Calu3 (cell line): Measurements from ENCODE around the gene XPO6. TPM values are rescaled to one million over a fixed set of nuclear protein-coding genes. Genes with fewer than 3 reads are reported as not detected.

Experiments used
- BruUV-seq: library from RNA; stranded (reverse); fragments of 400-500 nt; replicated peaks from 2 replicates; lab custom pipeline; 2021; lab: Mats Ljungman, UMichigan
- CTCF ChIA-PET: fragments of 300-600 bp; sonication (Branson Sonifier 250); formaldehyde crosslinking; loops from one replicate; lab custom pipeline; 2022; ENCODE audit warnings: antibody characterized with exemption; lab: Charles Lee
- DNase-seq: peaks from one replicate; pipeline ENCODE4 v3.0.0; 2022
- H3K27ac Mint-ChIP-seq: one replicate; pipeline ENCODE4 v1.8.0; 2022; ENCODE audit warnings: mixed read lengths; ENCODE audit not compliant: unreplicated experiment
- H3K27me3 Mint-ChIP-seq: one replicate; pipeline ENCODE4 v1.8.0; 2022; ENCODE audit warnings: mixed read lengths; ENCODE audit not compliant: unreplicated experiment
- H3K36me3 Mint-ChIP-seq: one replicate; pipeline ENCODE4 v1.8.0; 2022; ENCODE audit warnings: mild to moderate bottlenecking, moderate library complexity, mixed read lengths; ENCODE audit not compliant: insufficient read depth, unreplicated experiment
- H3K4me1 Mint-ChIP-seq: one replicate; pipeline ENCODE4 v1.8.0; 2022; ENCODE audit warnings: mild to moderate bottlenecking, low read depth, mixed read lengths; ENCODE audit not compliant: unreplicated experiment
- H3K4me3 Mint-ChIP-seq: one replicate; pipeline ENCODE4 v1.8.0; 2022; ENCODE audit warnings: mild to moderate bottlenecking, low read depth, moderate library complexity, mixed read lengths; ENCODE audit not compliant: unreplicated experiment
- H3K9me3 Mint-ChIP-seq: one replicate; pipeline ENCODE4 v1.8.0; 2022; ENCODE audit warnings: low read depth, mixed read lengths; ENCODE audit not compliant: unreplicated experiment
- intact Hi-C: fragments of 100-400 bp; cut with micrococcal nuclease; formaldehyde crosslinking; loops from one replicate; pipeline ENCODE4 v1.10.0; 2022; ENCODE audit not compliant: unreplicated experiment
- total RNA-seq: library from RNA; stranded (reverse); gene quantifications from 2 replicates; pipeline ENCODE4 v1.2.3, GENCODE V29; 2022
- TF ChIP-seq, protein P1 (sequence below): fragments of 200-600 bp; IDR thresholded peaks from one replicate; pipeline ENCODE4 v1.8.0; 2022; ENCODE audit warnings: antibody characterized with exemption; ENCODE audit not compliant: unreplicated experiment

The XPO6 gene
- total RNA-seq, 1 experiment from 2014 or later, result 149 TPM

DNA sequence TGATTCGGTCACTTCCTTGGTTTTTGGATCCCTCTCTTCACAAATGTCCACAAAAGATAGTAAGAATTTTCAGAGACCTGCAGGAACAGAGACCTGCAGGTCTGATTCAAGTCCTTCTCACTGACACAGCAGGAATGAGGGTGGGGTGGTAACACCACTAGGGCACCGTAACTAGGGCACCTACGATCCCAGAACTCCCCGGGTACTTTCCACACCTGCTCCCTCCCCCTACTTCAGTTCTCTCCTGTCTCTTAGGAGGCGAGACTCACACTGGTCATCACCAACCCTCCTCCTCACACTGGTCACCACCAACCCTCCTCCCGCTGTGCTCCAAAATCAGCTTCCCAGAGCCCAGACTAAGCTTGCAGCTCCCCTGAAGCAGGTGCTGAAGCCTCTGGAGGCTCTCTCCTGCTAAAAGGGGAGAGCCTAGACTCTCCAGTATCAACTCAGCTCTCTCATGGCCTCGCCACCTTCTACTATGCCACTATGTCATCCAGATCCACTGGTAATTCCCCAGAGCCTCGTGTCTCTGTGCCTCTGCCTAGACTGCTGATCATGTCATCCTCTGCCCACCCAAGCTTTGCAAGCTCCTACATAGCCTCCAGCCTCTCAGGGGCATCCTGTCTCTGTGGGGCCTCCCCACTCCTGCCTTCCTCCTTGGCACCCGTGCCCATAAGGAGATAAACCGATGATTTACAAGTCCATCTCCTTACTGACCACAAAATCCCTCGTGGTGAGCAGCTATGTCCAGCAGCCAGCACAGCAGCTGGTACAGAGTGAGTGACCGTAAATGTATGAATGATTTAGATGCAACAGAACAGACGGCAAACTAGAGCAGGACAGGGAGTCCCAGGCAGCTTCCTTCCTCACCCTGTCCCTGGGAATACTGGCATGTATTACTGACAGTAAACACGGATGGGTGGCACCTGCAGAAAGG lies 84.8 kb downstream of the XPO6 start:
- no peaks in the 10 kb centered on the region for H3K4me1 Mint-ChIP-seq
- peak overlapping the region; percentile 6 for H3K27ac Mint-ChIP-seq

DNA sequence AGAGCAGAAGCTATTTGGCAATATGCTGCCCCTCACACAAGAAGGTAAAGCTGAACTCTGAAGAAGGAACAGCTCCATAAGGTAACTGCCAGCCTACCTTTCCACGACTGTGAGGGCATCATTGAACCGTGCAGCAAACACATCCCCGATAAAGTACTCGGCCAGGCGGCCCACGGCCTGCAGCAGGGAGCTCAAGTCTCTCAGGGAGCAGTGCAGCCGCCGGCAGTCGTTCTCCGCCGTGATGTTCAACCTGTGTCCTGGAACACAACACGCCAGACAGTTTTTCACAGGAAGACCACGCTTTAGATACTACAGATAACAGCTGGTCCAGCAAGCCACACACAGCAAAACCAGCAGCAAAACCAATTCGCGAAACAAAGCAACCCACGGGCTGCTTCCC lies 86.2 kb downstream of the XPO6 start:
- H3K4me3 Mint-ChIP-seq, result no peak overlapping the region
- H3K27ac Mint-ChIP-seq, result no peak overlapping the region
- intact Hi-C loops, result no loop called here
- CTCF ChIA-PET, result no interaction called here
- TF ChIP-seq, protein P1, sequence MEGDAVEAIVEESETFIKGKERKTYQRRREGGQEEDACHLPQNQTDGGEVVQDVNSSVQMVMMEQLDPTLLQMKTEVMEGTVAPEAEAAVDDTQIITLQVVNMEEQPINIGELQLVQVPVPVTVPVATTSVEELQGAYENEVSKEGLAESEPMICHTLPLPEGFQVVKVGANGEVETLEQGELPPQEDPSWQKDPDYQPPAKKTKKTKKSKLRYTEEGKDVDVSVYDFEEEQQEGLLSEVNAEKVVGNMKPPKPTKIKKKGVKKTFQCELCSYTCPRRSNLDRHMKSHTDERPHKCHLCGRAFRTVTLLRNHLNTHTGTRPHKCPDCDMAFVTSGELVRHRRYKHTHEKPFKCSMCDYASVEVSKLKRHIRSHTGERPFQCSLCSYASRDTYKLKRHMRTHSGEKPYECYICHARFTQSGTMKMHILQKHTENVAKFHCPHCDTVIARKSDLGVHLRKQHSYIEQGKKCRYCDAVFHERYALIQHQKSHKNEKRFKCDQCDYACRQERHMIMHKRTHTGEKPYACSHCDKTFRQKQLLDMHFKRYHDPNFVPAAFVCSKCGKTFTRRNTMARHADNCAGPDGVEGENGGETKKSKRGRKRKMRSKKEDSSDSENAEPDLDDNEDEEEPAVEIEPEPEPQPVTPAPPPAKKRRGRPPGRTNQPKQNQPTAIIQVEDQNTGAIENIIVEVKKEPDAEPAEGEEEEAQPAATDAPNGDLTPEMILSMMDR, result no peak
- no TSS peak for BruUV-seq
- H3K27me3 Mint-ChIP-seq, result no peaks in the 10 kb centered on the region
- H3K4me1 Mint-ChIP-seq, result no peaks in the 10 kb centered on the region
- H3K36me3 Mint-ChIP-seq, result peaks cover 53% of the 10 kb centered on the region
- DNase-seq, result no peak
- H3K9me3 Mint-ChIP-seq, result no peaks in the 10 kb centered on the region

More for the DNA sequence above, 84.8 kb downstream of the XPO6 start:
- intact Hi-C loops, result no loop called here
- H3K9me3 Mint-ChIP-seq, result no peaks in the 10 kb centered on the region
- DNase-seq, result no peak
- no peak overlapping the region for H3K4me3 Mint-ChIP-seq
- BruUV-seq, result no TSS peak
- peaks cover 47% of the 10 kb centered on the region for H3K36me3 Mint-ChIP-seq
- CTCF ChIA-PET, result no interaction called here
- H3K27me3 Mint-ChIP-seq, result no peaks in the 10 kb centered on the region
- TF ChIP-seq, protein P1, result no peak

DNA sequence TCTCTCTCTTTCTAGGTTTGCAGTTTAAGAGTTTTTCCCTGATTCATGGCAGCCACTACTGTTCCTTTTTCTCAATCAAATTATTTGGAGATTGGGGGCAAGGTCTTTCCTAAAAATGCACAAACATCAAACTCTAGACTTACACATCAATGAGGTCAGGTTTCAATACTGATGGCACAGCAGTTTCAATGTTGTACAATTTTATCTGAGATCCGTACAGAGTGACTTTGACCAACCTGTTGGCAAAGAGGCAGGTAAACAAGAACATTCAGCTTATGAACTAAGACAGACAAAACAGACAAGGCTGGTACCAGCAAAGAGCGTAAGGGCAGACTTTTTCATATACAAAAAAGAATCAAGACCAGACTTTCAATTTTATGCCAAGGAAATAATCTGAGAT lies 90.2 kb downstream of the XPO6 start:
- H3K27ac Mint-ChIP-seq, result no peak overlapping the region
- intact Hi-C loops, result no loop called here

DNA sequence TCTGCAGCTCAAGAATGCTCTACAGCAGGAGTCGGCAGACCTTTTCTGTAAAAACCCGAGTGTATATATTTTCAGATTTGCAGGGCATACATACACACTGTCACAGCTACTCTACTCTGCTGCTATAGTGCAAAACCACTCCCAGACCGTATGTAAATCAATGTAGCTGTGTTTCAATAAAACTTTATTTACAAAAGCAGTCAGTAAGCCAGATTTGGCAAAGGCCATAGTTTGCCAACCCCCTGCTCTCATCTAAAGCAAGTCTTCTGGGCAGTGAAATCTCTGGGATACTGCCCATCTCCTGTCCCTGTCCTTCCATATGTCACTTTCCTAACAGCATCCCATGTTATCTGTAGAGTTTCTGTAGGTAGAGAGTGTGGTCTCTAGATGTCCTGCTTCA lies 91.0 kb downstream of the XPO6 start:
- Mint-ChIP-seq H3K4me1 (no peaks in the 10 kb centered on the region), H3K36me3 (peaks cover 44% of the 10 kb centered on the region), H3K4me3 (no peak overlapping the region), H3K9me3 (no peaks in the 10 kb centered on the region), H3K27ac (no peak overlapping the region), H3K27me3 (no peaks in the 10 kb centered on the region)
- intact Hi-C loops, result no loop called here
- no peak for DNase-seq
- CTCF ChIA-PET, result no interaction called here
- no TSS peak for BruUV-seq
- TF ChIP-seq, protein P1, result no peak

More for the DNA sequence above, 90.2 kb downstream of the XPO6 start:
- H3K4me3 Mint-ChIP-seq, result no peak overlapping the region
- H3K9me3 Mint-ChIP-seq, result no peaks in the 10 kb centered on the region
- TF ChIP-seq, protein P1, result no peak
- no TSS peak for BruUV-seq
- CTCF ChIA-PET, result no interaction called here
- peaks cover 40% of the 10 kb centered on the region for H3K36me3 Mint-ChIP-seq
- no peaks in the 10 kb centered on the region for H3K27me3 Mint-ChIP-seq
- no peak for DNase-seq
- no peaks in the 10 kb centered on the region for H3K4me1 Mint-ChIP-seq
